ENCODE results near the gene MYL12B.

The MYL12B gene

GRCh38 chr18:3236470-3236869 lies 25.5 kb upstream of the MYL12B start:
- DNase-seq: no peak

- no peak for DNase-seq
Observed at GRCh38 chr18:3238742-3239141, 23.2 kb upstream of the MYL12B start.

DNA sequence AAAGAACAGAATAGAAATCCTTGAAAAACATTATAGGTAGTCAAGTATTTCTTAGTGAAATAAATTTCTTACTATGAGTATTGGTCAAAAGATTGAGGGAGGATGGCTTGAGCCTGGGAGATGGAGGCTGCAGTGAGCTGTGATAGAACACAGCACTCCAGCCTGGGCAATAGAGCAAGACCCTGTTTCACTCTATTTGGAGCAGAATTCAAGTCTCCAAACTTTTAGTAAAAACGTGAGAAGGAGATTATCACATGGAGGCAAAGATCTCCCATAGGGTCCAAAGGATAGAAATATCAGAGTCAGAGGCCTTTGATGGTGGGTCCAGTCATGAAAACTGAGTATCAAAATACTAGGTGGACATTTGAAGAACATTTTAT lies 16.8 kb upstream of the MYL12B start:
- DNase-seq: no peak

GRCh38 chr18:3245853-3246634 lies 15.9 kb upstream of the MYL12B start:
- peak; percentile 76 for DNase-seq

GRCh38 chr18:3246635-3247239 lies 15.2 kb upstream of the MYL12B start:
- DNase-seq: no peak

DNA sequence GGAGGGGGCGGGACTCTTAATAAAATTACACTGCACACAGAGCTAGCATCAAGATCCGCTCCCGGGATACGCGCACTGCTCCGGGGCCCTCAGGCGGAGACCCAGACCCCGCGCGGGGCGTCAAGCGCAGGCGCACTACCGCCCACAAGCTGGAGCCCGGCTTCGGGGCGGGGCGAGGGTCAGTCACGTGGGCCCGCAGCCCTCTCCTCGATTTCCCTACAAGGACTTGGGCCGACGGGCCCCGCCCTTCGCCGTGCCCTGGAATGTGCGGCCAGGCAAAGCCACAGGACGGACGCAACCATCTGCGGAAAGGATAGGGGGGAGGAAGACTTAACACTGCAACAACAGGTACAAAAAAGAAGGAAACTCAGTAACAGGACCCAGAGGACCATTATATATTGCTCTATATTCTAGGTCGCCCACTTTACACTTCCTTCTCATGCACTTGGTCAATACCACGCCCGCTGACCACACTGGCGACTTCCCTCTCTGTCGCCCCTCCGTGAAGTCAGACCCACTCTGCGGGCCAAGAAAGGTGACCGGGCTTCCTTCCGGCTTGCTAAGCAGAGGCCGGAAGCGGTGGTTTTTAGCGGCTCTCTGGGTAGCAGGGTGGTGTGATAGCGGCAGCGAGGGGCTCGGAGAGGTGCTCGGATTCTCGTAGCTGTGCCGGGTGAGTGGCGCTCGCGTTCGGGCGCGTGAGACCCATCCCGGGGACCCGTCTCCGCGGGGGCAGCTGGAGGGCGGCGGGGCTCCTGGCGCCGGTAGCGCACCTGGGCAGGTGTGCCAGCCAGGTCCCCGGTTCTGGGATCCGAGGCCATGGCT lies 14.5 kb upstream of the MYL12B start, which contains the start of gene MYL12A:
MYL12A (plus strand) TSS at position 562 of the 822 bp plus-strand sequence. CDS start 5,447 bp downstream, outside the sequence.
- DNase-seq: peak; percentile 93

GRCh38 chr18:3248062-3248657 lies 13.8 kb upstream of the MYL12B start:
- no peak for DNase-seq

- no peak for DNase-seq
Observed at GRCh38 chr18:3248658-3249359, 13.1 kb upstream of the MYL12B start.

- DNase-seq: no peak
Observed at GRCh38 chr18:3250237-3251107, 11.5 kb upstream of the MYL12B start.

DNA sequence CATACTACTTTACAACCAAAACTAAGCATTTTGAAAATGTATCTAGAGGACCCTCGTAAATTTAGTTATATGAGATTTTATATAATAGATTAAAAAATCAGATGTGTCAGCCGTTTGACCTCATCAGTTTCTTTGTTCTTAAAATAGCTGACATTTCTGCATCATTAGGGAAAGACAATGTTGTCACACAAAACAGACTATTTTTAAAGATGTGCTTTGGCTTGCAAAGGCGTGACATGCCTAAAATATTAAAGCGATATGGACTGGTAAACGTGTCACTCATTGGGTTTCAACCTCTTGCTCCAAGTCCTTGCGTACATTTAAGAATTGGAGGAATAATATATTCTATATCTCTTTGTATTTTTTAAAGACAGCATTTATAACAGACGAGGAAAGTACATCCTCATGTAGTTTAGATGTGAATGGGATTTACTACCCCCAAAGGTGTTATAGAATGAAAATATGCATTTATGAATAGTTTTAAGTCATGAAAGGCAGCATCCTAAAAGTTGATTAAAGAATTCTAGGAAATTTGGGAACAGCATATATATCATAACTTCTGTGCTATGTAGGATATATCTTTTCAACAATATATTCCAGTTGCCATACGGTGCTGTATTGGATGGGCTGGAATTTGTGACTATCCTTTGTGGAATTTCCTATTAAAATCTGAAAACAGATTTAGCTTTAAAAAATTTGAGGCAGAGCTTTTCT lies 10.5 kb upstream of the MYL12B start:
- no peak for DNase-seq

DNA sequence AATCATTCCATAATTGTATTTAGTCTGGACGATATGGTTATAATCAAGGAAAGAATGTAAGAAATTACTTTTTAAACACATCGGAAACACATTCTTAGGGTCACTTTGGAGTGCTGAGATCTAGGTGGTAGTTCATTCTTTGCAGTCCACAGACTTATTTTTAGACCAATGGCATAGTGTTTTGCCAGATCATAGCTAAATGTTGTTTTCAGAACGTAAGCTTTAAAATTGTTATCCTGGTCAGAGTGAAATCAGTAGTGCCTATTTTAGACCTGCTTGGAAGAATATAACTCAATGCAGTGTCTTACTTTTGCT lies 10.0 kb upstream of the MYL12B start:
- no peak for DNase-seq

DNA sequence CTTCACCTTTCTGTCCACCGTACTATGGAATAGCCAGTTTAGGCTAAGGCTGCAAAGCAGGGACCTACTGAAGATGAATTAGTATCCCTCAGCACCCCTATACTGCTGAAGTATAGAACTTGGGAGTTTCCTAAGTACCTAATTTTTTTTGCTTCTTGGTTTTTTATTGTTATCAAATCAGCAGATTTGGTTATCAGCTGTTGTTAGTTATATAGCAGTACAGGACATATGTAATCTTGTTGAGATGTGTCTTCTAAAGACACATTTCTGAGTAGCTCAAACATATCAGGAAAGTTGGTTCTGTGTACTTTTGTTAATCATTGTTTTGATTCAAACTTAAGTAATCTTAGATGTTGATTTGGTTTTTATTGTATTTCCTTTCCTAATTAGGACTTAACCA lies 9.1 kb upstream of the MYL12B start:
- no peak for DNase-seq

DNA sequence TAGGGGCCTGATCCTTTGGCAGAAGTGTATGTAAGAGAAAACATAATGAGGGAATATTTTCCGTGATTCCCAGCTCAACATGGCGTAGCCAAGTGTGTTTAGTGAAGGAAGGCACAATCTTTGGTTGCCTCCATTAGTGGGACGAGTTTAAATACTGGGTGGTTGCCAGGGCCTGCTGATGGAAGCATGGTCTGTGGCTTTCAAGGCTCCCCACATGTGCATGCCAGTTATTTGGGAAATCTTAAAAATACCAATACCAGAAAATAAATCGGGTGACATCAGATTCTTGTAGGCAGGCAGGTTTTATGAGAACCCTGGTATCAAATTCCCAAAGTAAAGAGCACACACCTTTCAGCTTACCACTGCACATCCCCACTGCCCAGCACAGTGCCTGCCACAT lies 7.2 kb upstream of the MYL12B start:
- no peak for DNase-seq

DNA sequence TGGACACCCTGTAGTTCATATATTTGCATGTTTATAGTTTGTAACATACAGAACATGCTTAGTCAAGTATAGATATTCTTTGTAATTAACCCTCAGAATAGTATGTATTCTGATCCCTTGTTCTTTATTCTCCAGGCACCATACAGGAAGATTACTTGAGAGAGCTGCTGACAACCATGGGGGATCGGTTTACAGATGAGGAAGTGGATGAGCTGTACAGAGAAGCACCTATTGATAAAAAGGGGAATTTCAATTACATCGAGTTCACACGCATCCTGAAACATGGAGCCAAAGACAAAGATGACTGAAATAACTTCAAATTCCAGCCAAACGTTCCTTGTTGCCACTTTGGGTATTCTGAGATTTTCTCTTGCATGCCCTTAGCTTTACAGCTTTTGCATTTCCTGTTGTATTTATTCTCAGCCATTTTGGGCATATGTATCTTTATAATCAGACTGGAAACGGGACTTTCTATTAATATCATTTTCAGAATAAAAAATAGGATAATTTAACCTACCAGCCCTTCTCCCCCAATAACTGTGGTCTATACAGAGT lies 6.2 kb upstream of the MYL12B start:
- DNase-seq: no peak

DNA sequence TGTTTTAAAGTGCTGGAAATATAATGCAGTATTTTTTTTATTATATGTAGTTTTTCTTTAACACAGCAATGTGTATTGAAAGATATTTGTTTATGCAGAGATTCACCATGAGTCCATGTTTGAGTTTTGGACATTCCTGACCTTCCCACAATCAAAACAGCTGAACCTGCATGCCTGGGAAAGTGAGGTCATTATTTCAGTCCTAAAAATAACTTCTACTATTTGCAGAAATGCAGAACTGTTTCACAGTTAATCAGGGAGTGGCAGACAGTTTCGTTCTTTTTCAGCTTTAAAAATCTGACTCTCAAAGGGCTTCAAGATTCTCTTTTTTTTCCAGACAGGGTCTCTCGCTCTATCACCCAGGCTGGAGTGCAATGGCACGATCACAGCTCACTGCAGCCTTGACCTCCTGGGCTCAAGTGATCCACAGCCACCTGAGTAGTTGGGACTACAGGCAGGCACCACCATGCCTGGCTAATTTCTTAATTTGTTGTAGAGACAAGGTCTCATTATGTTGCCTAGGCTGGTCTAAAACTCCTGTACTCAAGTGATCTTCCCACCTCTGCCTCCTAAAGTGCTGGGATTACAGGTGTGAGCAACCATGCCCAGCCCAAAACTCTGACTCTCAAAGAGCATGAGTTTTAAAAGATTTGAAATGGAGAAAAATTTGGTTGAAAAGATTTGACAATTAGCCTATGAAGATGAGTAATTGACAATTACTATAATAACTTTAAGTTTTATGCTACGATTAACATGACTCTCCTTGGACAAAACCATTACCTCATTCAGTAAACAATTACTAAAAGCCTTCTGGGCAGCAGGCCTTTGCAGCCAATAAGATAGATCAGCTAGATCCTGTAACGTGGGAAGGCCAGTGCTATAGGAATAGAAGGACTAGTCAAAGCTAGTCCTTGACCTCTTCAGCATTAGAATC lies 5.0 kb upstream of the MYL12B start:
- DNase-seq: no peak

GRCh38 chr18:3257627-3258120 lies 4.3 kb upstream of the MYL12B start:
- DNase-seq: no peak

- DNase-seq: no peak
Observed at GRCh38 chr18:3260995-3261372, 949 bp upstream of the MYL12B start.

DNA sequence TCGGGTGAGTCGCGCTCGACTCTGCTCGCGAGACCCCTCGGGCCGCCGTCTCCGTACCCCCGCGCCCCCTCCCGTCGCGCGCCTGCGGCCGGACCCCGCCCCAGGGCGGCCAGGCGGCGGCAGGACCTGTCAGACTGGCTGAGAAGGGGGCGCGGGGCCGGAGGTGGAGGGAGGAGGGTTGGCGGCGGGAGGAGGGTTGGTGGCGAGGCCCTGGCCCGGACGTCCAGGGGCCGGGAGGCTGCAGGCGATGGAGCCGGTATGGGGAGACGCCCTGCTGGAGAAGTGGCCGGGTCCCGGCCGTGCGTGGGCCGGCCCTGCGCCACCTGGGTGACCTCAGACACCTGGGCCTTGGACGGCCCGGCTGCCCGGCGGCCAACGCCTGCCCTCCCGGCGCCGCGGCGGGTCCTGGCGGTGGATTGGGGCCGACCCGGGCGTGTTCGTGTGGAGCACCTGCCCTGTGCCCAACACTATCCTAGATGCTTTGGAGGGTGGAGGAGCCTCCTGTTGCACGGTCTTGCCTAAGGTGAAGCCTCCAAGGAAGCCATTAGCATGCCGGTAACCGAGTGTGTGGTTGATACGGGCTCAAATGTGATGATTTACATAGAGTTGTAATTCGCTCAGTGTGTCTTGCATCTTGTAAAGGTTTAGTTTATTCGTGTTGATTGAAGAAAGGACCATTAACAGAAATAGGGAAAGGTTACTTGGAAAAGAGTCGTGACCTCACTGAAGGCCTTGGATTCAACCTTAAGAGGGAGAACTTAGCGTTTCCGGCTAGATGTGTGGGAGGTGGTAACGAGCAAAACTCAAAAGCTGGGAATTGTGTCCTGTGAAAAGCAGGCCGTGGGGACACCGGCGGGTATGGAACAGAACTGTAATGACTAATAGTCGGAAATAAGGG lies 550 bp downstream of the MYL12B start:
- no peak for DNase-seq
